K562 (cell line): ENCODE measurements around the gene PMPCA. TPM values are rescaled to one million over a fixed set of nuclear protein-coding genes. Genes with fewer than 3 reads are reported as not detected.

Experiments
- ATF3 ChIP-seq, 2 experiments: fragments of 450-650 bp in 1 of 2; sonication (generic) in 1 of 2; formaldehyde crosslinking in 1 of 2; IDR thresholded peaks in 1 of 2; conservative IDR thresholded peaks in 1 of 2; 2 replicates each; pipeline versions ENCODE4 v1.6.1 to v1.8.1; 2016 to 2023; ENCODE audit warnings: mild to moderate bottlenecking in 2 of 2, moderate library complexity in 2 of 2, inconsistent platforms in 1 of 2, missing genetic modification reagents in 1 of 2
- FOXP1 ChIP-seq: sonication (generic); formaldehyde crosslinking; IDR thresholded peaks from 2 replicates; pipeline ENCODE4 v1.8.0; 2022; ENCODE audit warnings: mild to moderate bottlenecking, missing genetic modification reagents
- POLR2G ChIP-seq: fragments of 200-400 bp; formaldehyde crosslinking; IDR thresholded peaks from 2 replicates; pipeline ENCODE4 v1.6.1; 2017; ENCODE audit warnings: low read depth, mild to moderate bottlenecking, antibody characterized with exemption, low read length, moderate library complexity
- POLR3G ChIP-seq: IDR thresholded peaks from 2 replicates; pipeline ENCODE4 v1.6.1; 2011; ENCODE audit not compliant: insufficient read length, insufficient replicate concordance; ENCODE audit errors: extremely low read depth
- PTTG1 ChIP-seq: fragments of 450-650 bp; IDR thresholded peaks from 2 replicates; pipeline ENCODE4 v1.6.1; 2016; ENCODE audit warnings: low read depth, mild to moderate bottlenecking, missing genetic modification characterization, missing compliant biosample characterization
- SMAD4 ChIP-seq: fragments of 250-450 bp; sonication (Bioruptor Pico); conservative IDR thresholded peaks from 2 replicates; pipeline ENCODE4 v1.8.0; 2021; ENCODE audit warnings: inconsistent platforms, mild to moderate bottlenecking, moderate library complexity
- SNRNP70 ChIP-seq: fragments of 200-400 bp; formaldehyde crosslinking; optimal IDR thresholded peaks from 2 replicates; pipeline ENCODE3; 2017; ENCODE audit warnings: low read depth, low read length
- TAF9B ChIP-seq: fragments of 450-650 bp; IDR thresholded peaks from 2 replicates; pipeline ENCODE4 v1.6.1; 2018; ENCODE audit warnings: mild to moderate bottlenecking; ENCODE audit not compliant: partially characterized antibody
- TARDBP ChIP-seq: fragments of 450-650 bp; IDR thresholded peaks from 2 replicates; pipeline ENCODE4 v1.6.1; 2016
- ZNF639 ChIP-seq, 2 experiments: fragments of 200-800 bp in 1 of 2; sonication (Bioruptor generic) in 1 of 2; sonication (generic) in 1 of 2; formaldehyde crosslinking in 1 of 2; IDR thresholded peaks in 1 of 2; conservative IDR thresholded peaks in 1 of 2; 2 replicates each; pipeline versions ENCODE4 v1.5.0 to v1.6.1; 2016 to 2020; ENCODE audit warnings: missing compliant biosample characterization in 1 of 2, missing genetic modification characterization in 1 of 2, missing genetic modification reagents in 1 of 2
- ZNF668 ChIP-seq: fragments of 250-450 bp; sonication (Bioruptor Pico); IDR thresholded peaks from 2 replicates; pipeline ENCODE4 v1.8.0; 2022; ENCODE audit warnings: mild to moderate bottlenecking, inconsistent platforms
- polyA plus RNA-seq, 8 experiments: library from polyadenylated mRNA; depleted of rRNA in 4 of 8; stranded (reverse) in 5 of 8; unstranded in 3 of 8; fragments of >200 nt; fragmentation: Nextera tagmentation in 2 of 8; fragmentation: Illumina TruSeq in 1 of 8; extraction: Ambion mirVana in 2 of 8; extraction: Trizol in 1 of 8; gene quantifications; 2 replicates each; pipeline versions ENCODE4 v1.2.1 to v1.2.3, GENCODE V29; 2011 to 2014; ENCODE audit warnings: inconsistent platforms in 1 of 8, missing spikeins in 1 of 8
- total RNA-seq, 7 experiments: library from RNA; depleted of rRNA in 6 of 7; stranded (reverse); fragments of >200 nt in 6 of 7; fragmentation: Illumina TruSeq in 2 of 7; extraction: Trizol in 2 of 7; gene quantifications; 2 replicates each; pipeline versions ENCODE4 v1.2.1 to v1.2.3, GENCODE V29; 2011 to 2021; ENCODE audit warnings: low replicate concordance in 1 of 7
- TF ChIP-seq, protein P1 (sequence below): fragments of 450-650 bp; IDR thresholded peaks from 2 replicates; pipeline ENCODE4 v1.6.1; 2014; ENCODE audit warnings: low read depth, mild to moderate bottlenecking, moderate library complexity, borderline replicate concordance

The PMPCA gene
- total and polyA plus RNA-seq, 9 of the 15 experiments (the other 6 are each of a cell fraction or from before 2014, with no cell fraction given): 23.9 to 143 (median 86.6) TPM

DNA sequence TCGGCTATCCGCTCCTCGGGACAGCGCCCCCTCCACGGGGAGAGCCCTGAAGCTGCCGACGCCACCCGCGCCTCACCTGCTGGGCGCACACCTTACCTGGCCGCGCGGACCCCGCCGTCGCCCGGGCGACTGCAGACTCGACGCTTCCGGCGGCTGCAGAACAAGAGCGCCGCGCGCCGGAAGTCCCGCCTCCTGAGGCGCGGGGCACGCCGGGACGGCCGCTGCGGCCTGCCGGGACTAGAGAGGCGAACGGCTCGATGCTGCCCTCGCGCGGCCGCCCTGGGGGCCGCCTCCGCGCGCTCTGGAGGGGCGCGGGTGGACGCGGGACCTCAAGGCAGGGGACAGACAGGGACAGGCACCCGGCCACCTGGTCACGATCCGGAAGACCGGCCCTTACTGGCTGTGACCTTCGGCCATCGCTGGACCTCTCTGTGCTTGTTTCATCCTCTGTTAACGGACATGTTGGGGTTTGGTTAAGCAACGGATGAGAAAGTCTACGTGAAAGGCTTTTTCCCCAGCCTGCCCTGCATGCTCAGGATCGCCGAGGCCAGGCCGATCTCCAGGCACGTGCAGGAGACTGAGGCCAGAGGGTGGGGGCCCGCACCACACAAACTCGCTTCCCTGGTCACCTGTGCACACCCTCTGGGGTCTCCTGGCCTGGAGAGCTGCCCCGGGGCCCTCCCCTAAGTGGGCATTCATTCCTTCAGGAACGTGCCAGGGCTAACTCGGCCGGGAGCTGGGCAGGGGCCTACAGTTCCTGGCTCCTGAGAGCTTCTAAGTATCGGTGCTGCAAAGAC lies 10.2 kb upstream of the PMPCA start, which contains the start of gene SNAPC4 (continued):
- peak in 1 of 2 experiments; percentile 66; a peak in 2 of 4 replicates for TF ChIP-seq ZNF639 (CRISPR knock-in tag; conservative IDR thresholded peaks at IDR 0.05 in 1 of 2, IDR thresholded peaks at IDR 0.05 in 1 of 2)
- TF ChIP-seq, protein P1, sequence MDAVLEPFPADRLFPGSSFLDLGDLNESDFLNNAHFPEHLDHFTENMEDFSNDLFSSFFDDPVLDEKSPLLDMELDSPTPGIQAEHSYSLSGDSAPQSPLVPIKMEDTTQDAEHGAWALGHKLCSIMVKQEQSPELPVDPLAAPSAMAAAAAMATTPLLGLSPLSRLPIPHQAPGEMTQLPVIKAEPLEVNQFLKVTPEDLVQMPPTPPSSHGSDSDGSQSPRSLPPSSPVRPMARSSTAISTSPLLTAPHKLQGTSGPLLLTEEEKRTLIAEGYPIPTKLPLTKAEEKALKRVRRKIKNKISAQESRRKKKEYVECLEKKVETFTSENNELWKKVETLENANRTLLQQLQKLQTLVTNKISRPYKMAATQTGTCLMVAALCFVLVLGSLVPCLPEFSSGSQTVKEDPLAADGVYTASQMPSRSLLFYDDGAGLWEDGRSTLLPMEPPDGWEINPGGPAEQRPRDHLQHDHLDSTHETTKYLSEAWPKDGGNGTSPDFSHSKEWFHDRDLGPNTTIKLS: peak; percentile 41; the same call in 1 of the 2 replicates
- no peak for TF ChIP-seq TARDBP
- TF ChIP-seq SNRNP70: no peak
- TF ChIP-seq FOXP1: no peak
- TF ChIP-seq PTTG1 (tag): no peak
- peak; percentile 92 for TF ChIP-seq POLR2G
- TF ChIP-seq ZNF668 (CRISPR knock-in tag): no peak
- TF ChIP-seq TAF9B: no peak
- TF ChIP-seq POLR3G: no peak
- no peak for TF ChIP-seq ATF3 (IDR thresholded peaks at IDR 0.05)
- TF ChIP-seq ATF3 (CRISPR knock-in tag; conservative IDR thresholded peaks at IDR 0.05): peak; percentile 76; the same call in 1 of the 2 replicates
- TF ChIP-seq SMAD4 (CRISPR knock-in tag): 0 out of 2 replicates have a peak, but pooled peaks have one; percentile 32
